ENCODE results near the gene RYR1. TPM values are rescaled to one million over a fixed set of nuclear protein-coding genes. Genes with fewer than 3 reads are reported as not detected.

Gene RYR1
- total and polyA plus RNA-seq, 10 of the 15 experiments (the other 5 are each of a cell fraction or from before 2014, with no cell fraction given), result under 0.01 to 0.32 (median 0.07) TPM; not detected in 1

- TF ChIP-seq MEF2B (IDR thresholded peaks at IDR 0.05; ENCODE audit: partially characterized antibody, poor library complexity, severe bottlenecking) (peak; percentile 81), ELK1 (IDR thresholded peaks at IDR 0.05; ENCODE audit: low read depth, low read length) (no peak), POU2F2 (IDR thresholded peaks at IDR 0.05; ENCODE audit: borderline replicate concordance, low read depth, low read length) (no peak; the same call in 2 of the 3 replicates), KLF5 (IDR thresholded peaks at IDR 0.05; ENCODE audit: partially characterized antibody) (no peak), SMAD1 (IDR thresholded peaks at IDR 0.05; ENCODE audit: low read depth, partially characterized antibody) (no peak), JUNB (IDR thresholded peaks at IDR 0.05) (peak; percentile 77), CTCF (IDR thresholded peaks at IDR 0.05 in 2 of 3, conservative IDR thresholded peaks at IDR 0.05 in 1 of 3; ENCODE audit: control insufficient read depth in 2 of 3, extremely low read depth in 1 of 3, insufficient read depth in 1 of 3, low read depth in 3 of 3, low read length in 3 of 3) (no peak), NR2C2 (IDR thresholded peaks at IDR 0.05; ENCODE audit: borderline replicate concordance, control insufficient read depth, insufficient read length, low read depth) (no peak), STAT3 (IDR thresholded peaks at IDR 0.05; ENCODE audit: low read depth, low read length) (no peak), TCF12 (IDR thresholded peaks at IDR 0.05; ENCODE audit: low read depth, low read length) (no peak), NFYA (IDR thresholded peaks at IDR 0.05; ENCODE audit: borderline replicate concordance, low read depth, low read length) (no peak), FOS (IDR thresholded peaks at IDR 0.05; ENCODE audit: borderline replicate concordance, extremely low read depth, insufficient read length) (no peak), ZNF274 (IDR thresholded peaks at IDR 0.05; ENCODE audit: insufficient read depth, insufficient read length) (no peak), RB1 (IDR thresholded peaks at IDR 0.05; ENCODE audit: borderline replicate concordance) (no peak), EGR1 (IDR thresholded peaks at IDR 0.05; ENCODE audit: borderline replicate concordance in 1 of 2, low read depth in 2 of 2, low read length in 2 of 2) (no peak), SREBF1 (IDR thresholded peaks at IDR 0.05; ENCODE audit: low read length) (no peak), PML (IDR thresholded peaks at IDR 0.05; ENCODE audit: low read length) (no peak), STAT1 (conservative IDR thresholded peaks at IDR 0.05) (no peak)
- TF ChIP-seq, protein P1, sequence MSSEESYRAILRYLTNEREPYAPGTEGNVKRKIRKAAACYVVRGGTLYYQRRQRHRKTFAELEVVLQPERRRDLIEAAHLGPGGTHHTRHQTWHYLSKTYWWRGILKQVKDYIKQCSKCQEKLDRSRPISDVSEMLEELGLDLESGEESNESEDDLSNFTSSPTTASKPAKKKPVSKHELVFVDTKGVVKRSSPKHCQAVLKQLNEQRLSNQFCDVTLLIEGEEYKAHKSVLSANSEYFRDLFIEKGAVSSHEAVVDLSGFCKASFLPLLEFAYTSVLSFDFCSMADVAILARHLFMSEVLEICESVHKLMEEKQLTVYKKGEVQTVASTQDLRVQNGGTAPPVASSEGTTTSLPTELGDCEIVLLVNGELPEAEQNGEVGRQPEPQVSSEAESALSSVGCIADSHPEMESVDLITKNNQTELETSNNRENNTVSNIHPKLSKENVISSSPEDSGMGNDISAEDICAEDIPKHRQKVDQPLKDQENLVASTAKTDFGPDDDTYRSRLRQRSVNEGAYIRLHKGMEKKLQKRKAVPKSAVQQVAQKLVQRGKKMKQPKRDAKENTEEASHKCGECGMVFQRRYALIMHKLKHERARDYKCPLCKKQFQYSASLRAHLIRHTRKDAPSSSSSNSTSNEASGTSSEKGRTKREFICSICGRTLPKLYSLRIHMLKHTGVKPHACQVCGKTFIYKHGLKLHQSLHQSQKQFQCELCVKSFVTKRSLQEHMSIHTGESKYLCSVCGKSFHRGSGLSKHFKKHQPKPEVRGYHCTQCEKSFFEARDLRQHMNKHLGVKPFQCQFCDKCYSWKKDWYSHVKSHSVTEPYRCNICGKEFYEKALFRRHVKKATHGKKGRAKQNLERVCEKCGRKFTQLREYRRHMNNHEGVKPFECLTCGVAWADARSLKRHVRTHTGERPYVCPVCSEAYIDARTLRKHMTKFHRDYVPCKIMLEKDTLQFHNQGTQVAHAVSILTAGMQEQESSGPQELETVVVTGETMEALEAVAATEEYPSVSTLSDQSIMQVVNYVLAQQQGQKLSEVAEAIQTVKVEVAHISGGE (CRISPR knock-in tag; IDR thresholded peaks at IDR 0.05), result no peak
- TF ChIP-seq, protein P2, sequence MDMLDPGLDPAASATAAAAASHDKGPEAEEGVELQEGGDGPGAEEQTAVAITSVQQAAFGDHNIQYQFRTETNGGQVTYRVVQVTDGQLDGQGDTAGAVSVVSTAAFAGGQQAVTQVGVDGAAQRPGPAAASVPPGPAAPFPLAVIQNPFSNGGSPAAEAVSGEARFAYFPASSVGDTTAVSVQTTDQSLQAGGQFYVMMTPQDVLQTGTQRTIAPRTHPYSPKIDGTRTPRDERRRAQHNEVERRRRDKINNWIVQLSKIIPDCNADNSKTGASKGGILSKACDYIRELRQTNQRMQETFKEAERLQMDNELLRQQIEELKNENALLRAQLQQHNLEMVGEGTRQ (IDR thresholded peaks at IDR 0.05; ENCODE audit: borderline replicate concordance, low read depth, low read length), result no peak
These were observed 121.2 kb downstream of the RYR1 start (continued) for GRCh38 chr19:38554676-38555141.
